Colonic mucosa (tissue), 4 donors: ENCODE data around the gene NPAT. TPM values are rescaled to one million over a fixed set of nuclear protein-coding genes. Genes with fewer than 3 reads are reported as not detected.

Experiments
- DNase-seq: peaks from one replicate; pipeline ENCODE4 v3.0.0-alpha.2; 2020
- H3K27ac ChIP-seq: fragments of 200-600 bp; one replicate; pipeline ENCODE4 v1.8.0; 2021
- H3K27me3 ChIP-seq: fragments of 200-600 bp; one replicate; pipeline ENCODE4 v1.8.0; 2021
- H3K36me3 ChIP-seq: fragments of 200-600 bp; one replicate; pipeline ENCODE4 v1.8.0; 2021
- H3K4me1 ChIP-seq: fragments of 200-600 bp; one replicate; pipeline ENCODE4 v1.8.0; 2021; ENCODE audit warnings: mild to moderate bottlenecking
- H3K4me3 ChIP-seq: fragments of 200-600 bp; one replicate; pipeline ENCODE4 v1.8.0; 2021
- H3K9ac ChIP-seq, 2 donors: one replicate each; pipeline ENCODE4 v1.7.0; 2013; ENCODE audit warnings: control low read depth in 2 of 2, low read depth in 2 of 2, low read length in 2 of 2
- H3K9me3 ChIP-seq: fragments of 200-600 bp; one replicate; pipeline ENCODE4 v1.8.0; 2021
- intact Hi-C: fragments of 100-400 bp; cut with DNase I; formaldehyde crosslinking; loops from one replicate; pipeline ENCODE4 v1.14.1; 2022
- total RNA-seq, 2 donors: library from RNA; stranded (reverse); fragmentation: NEBNext Ultra II Directional in 1 of 2; extraction: Animal tissue kit (Norgen Biotek cat#: 25700) in 1 of 2; gene quantifications; one replicate each; pipeline ENCODE4 v1.2.1, GENCODE V29; 2021
- TF ChIP-seq, protein P1 (sequence below): fragments of 200-600 bp; IDR thresholded peaks from one replicate; pipeline ENCODE4 v1.8.0; 2022; ENCODE audit warnings: antibody characterized with exemption, mild to moderate bottlenecking
- donor health status: healthy.
- donor health status: DM: no; HTN: no; CAD: no.
- donor health status: DM: no; HTN: no; CAD: no.

The NPAT gene
- total RNA-seq, 2 donors from 2014 or later = 10.8 to 14.0 TPM

DNA sequence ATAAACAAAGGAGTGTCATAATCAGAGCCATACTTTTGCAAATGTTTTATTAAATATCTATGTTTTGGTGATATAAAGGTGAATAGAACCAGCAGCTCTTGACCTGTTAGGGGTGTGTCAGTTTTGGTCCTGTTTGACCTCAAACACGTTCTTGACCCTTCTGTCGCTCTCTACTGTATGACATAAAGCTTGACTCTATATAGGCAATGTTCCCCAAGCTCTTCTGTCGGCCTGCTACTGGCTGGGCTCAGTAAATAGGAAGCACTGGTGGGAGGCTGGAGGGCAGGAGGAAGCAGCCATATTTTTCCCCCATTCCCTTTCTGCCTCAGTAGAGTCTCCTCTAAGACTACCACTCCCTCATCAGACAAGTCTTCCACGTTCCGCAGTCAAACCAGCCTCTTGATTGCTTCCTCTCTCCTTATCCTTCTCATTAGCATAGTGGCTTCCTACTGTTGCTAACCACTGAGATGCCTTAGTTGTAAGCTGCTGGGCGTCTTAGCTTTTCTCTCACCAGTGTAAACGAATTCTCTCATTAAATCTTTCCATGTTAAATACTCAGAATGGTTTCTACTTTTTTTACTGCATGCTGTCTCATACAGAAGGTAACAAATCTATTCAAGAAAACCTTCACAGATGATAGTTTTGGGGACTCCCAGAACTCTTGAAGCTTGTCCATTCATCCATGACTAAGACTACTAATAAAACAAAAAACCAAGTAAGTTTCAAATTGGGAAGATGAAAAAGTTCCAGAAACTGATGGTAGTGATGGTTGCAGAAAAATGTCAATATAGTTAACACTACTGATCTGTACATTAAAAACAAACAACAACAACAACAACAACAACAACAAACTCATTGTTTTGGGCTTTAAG is 3.3 kb downstream of the NPAT start:
- DNase-seq = no peak
- no peaks in the 10 kb centered on the region for H3K9me3 ChIP-seq
- no peak overlapping the region for H3K27ac ChIP-seq
- no peaks in the 10 kb centered on the region for H3K4me1 ChIP-seq
- H3K9ac ChIP-seq = no peak overlapping the region
- H3K36me3 ChIP-seq = no peaks in the 10 kb centered on the region
- intact Hi-C loops = no loop called here
- TF ChIP-seq, protein P1, sequence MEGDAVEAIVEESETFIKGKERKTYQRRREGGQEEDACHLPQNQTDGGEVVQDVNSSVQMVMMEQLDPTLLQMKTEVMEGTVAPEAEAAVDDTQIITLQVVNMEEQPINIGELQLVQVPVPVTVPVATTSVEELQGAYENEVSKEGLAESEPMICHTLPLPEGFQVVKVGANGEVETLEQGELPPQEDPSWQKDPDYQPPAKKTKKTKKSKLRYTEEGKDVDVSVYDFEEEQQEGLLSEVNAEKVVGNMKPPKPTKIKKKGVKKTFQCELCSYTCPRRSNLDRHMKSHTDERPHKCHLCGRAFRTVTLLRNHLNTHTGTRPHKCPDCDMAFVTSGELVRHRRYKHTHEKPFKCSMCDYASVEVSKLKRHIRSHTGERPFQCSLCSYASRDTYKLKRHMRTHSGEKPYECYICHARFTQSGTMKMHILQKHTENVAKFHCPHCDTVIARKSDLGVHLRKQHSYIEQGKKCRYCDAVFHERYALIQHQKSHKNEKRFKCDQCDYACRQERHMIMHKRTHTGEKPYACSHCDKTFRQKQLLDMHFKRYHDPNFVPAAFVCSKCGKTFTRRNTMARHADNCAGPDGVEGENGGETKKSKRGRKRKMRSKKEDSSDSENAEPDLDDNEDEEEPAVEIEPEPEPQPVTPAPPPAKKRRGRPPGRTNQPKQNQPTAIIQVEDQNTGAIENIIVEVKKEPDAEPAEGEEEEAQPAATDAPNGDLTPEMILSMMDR = no peak
- H3K27me3 ChIP-seq = no peaks in the 10 kb centered on the region
- H3K4me3 ChIP-seq = no peak overlapping the region

DNA sequence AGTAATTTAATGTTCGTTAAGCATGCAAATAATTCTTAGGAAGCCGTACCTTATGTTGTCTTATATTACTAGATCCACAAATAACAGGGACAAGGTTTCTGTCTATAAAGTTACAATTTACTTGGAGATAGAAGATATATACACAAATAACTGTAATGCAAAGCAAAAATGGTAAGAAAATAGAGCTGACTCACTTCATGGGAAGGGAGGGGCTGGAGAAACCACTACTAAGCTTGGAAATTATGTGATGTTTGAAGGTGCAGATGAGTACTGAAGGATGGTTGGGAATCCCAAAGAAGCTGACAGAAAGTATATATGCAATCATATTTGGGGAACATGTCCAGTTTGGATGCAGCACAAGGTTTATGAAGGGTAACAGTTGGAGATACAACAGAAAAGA is 4.0 kb downstream of the NPAT start:
- H3K9me3 ChIP-seq = no peaks in the 10 kb centered on the region
- H3K4me1 ChIP-seq = no peaks in the 10 kb centered on the region
- TF ChIP-seq, protein P1 = no peak
- no peak overlapping the region for H3K27ac ChIP-seq
- H3K9ac ChIP-seq = no peak overlapping the region
- intact Hi-C loops = no loop called here
- H3K36me3 ChIP-seq = no peaks in the 10 kb centered on the region
- no peak for DNase-seq
- no peaks in the 10 kb centered on the region for H3K27me3 ChIP-seq
- H3K4me3 ChIP-seq = no peak overlapping the region

DNA sequence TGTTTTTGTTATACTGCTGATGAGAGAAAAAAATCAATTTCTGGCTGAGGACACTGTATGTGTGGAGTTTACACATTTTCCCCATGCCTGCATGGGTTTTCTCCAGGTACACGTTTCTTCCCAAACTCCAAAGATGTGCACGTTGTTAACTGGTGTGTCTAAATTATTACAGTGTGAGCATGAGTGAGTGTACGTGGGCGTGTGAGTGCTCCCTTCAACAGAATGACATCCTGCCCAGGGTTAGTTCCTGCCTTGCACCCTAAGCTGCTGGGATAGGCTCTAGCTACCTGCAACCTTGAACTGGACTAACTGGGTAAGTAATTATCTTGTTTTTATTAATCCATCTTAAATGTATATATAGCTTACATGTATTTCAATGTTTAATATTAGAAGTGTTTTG is 5.5 kb downstream of the NPAT start:
- Histone ChIP-seq H3K9me3 (no peaks in the 10 kb centered on the region), H3K4me1 (no peaks in the 10 kb centered on the region), H3K9ac (no peak overlapping the region), H3K4me3 (no peak overlapping the region), H3K27ac (no peak overlapping the region), H3K36me3 (no peaks in the 10 kb centered on the region), H3K27me3 (no peaks in the 10 kb centered on the region)
- TF ChIP-seq, protein P1 = no peak
- no peak for DNase-seq
- intact Hi-C loops = no loop called here

DNA sequence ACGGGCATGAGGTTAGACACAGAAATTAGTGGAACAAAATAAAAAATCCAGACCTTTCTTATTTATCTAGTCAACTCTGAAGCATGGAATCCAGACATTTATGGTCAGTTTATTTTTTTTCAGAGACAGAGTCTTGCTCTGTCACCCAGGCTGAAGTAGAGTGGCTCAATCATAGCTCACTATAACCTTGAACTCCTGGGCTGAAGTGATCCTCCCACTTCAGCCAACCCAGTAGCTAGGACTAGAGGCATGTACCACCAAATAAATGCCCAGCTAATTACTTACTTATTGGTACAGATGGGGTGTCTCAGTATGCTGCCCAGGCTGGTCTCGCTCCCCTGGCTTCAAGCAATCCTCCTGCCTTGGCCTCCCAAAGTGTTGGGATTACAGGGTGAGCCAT is 8.7 kb downstream of the NPAT start:
- TF ChIP-seq, protein P1 = no peak
- Histone ChIP-seq H3K27ac (no peak overlapping the region), H3K4me1 (no peaks in the 10 kb centered on the region), H3K4me3 (no peak overlapping the region), H3K9ac (no peak overlapping the region), H3K9me3 (no peaks in the 10 kb centered on the region), H3K27me3 (no peaks in the 10 kb centered on the region), H3K36me3 (no peaks in the 10 kb centered on the region)
- intact Hi-C loops = no loop called here
- DNase-seq = no peak

DNA sequence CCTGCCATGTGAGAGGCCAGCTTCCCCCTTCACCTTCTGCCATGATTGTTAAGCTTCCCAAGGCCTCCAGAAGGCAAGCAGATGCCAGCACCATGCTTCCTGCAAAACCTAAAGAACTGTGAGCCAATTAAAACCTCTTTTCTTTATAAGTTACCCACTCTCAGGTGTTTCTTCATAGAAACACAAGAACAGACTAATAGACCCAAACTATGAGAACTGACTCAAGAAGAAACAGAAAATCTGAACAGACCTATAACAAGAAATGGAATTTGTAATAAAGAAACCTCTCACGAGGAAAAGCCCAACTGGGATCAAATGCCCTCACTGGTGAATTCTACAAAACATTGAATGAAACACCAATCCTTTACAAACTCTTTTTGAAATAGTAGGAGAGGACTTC is 12.0 kb downstream of the NPAT start:
- no peaks in the 10 kb centered on the region for H3K36me3 ChIP-seq
- no peaks in the 10 kb centered on the region for H3K9me3 ChIP-seq
- H3K4me3 ChIP-seq = no peak overlapping the region
- intact Hi-C loops = no loop called here
- H3K4me1 ChIP-seq = no peaks in the 10 kb centered on the region
- TF ChIP-seq, protein P1 = no peak
- H3K27me3 ChIP-seq = no peaks in the 10 kb centered on the region
- no peak overlapping the region for H3K27ac ChIP-seq
- no peak for DNase-seq
- no peak overlapping the region for H3K9ac ChIP-seq
